ENCODE measurements around the gene ACTR3C.
"Not testable (repeated sequence)": the region's sequence is repeated elsewhere in the genome, so short reads cannot be mapped to it uniquely, and the experiment has no call there.

ACTR3C gene

DNA sequence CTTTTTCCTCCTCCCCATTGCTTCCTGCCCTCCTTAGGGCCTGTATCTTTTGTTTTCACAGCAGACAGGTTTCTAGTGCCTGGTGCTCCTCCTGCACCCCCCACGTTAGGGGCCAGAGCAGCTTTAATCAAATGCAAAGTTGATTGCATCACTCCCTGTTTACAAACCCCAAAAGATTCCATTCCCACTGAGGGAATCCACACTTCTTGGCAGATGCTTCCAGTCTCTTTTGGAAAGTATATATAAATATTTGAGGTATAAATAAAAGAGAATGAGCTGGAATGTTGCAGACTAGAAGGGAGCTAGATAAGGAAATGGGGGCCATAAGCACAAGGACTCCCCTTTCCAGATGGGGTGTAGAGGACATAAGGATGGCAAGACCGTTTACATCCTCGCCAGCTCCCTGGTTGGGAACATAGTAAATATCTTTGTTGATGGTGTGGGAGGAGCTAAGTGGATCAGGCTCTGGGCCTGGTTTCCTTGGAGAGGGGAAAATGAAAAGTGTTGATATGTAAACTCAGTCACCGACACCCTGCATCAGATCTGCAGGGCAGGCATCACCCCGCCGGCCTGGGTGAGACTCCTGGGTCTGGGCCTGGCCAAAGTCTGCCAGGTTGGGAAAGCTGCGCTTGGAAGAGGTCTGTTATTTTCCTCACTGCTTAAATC lies 11.9 kb upstream of the ACTR3C start:
- FAIRE-seq: no peak

DNA sequence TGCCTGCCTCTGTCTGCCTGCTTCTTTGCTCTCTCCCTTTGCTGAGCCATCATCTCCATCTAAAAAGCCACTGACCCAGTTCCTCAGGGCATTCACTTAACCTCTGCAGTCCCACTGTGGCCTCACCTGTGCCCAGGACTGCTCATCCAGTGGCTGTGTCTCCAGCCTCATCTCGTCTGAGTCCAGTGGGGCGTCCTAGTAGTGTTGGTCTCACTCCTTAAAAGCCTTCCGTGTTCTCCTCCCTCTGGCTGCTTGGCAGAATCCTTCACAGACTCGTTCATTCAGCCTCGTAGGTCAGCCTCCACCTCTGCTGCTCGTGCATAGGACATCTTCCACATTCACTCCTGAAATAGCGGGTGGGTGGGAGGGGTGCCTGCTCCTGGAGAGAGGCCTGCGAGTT lies 10.8 kb upstream of the ACTR3C start:
- no peak for FAIRE-seq

DNA sequence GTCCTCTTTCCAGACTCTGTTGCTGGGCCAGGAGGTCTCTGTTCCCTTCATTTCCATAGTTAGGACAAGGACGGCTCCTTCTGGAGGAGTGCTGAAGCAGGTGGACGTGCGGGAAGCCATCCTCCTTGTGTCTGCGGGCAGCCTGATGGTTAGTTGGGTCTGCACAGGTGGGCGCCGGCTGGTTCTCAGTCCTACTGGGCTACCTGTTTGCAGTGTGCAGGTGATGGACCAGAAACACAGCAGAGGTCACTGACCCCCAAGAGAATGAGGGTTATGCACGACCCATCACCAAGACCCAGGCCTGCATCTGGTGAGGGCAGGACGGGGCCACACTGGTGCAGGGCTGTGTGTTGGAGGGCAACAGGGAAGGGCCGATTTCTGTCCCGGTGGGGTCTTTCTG lies 10.3 kb upstream of the ACTR3C start:
- no peak for FAIRE-seq

DNA sequence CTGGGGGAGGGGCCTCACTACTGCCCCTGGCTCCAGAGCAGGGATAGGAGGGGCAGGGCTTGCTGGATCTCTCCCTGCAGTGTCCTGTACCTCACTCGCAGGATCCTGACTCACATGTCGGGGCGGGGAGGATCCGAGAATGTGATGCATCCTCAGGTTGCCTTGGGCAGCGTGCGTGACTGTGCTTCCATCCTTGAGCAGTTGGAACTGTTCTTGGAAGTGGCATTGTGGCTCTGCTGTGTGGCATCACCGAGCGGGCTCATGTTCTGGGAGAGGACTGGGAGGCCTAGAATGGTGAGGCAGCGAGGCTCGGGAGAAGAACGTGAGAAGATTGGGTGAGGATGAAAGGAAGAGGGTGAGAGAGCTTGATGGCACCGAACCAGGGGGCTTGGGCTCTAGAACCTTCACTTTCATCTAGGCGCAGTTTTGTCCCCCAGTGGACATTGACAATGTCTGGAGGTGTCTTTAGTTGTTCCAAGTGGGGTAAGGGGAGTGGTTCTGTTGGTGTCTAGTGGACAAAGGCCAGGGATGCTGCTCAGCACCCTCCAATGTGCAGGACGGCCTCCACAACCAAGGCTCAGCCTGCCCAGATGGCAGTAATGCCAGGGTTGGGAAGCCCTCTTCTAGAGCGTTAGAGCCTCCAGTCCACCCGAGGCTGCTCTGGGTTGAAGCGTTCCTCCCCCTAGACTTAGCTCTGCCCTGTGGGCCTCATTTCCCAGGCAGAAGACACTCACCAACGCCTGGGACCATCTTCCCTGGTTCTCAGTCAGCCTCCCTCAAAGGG lies 9.7 kb upstream of the ACTR3C start:
- FAIRE-seq: no peak

DNA sequence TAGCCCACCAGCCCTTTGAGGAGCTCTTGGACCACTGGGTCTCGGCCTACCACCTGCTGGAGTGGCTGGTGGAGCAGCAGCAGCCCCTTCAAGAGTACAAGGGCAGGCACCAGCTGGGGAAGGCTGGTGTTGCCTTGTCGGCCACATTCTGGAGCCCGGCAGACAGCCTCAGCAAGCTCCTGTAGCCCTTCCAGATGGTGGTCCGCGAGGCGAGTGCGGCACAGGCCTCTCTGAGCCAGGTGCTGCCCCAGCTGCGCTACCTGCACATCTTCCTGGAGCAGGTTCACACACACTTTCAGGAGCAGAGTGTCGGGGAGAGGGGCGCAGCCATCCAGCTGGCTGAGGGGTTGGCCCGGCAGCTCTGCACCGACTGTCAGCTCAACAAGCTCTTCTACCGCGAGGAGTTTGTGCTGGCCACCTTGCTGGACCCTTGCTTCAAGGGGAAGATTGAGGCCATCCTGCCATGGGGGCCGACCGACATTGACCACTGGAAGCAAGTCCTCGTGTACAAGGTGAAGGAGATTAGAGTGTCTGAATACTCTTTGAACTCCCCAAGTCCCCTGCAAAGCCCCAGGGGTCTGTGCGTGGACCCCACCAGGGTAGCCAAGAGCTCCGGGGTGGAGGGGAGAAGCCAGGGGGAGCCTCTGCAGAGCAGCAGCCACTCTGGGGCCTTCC lies 7.0 kb upstream of the ACTR3C start:
- no peak for FAIRE-seq

DNA sequence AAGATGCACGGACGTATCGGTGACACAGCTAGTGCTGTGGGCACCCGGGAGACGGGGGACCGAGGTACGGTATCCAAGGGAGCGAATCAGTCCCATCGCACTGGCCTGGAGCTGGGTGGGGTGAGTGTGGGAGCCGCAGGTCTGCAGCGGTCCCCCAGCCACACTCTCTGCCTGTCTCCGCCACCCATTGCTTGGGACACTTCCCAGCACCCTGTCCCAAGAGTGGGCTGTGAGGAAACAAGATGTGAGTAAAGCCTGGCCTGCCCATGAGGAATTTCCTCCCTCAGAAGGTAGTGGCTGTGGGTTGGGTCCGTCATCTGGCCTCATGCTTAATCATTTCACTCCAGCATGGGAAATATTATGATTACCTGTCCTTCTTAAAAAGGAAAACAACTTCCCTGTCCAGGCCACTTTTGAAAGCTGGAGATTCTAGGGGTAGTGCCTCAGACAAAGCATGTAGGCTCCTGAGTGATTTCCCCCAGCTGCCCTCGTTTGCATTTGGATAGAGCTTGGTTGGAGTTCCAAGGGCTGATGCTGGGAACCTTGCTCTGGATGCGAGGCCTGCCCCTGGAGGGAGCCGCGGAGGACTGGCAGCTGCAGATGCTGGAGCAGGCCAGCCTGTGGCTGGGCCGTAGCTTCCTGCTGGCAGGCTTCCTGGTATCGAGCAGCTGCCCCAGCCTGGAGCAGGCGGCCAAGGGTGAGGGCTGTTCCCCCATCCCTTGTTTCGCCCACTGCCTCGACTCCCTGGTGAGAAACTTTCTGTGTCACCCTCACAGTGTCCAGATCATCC lies 6.2 kb upstream of the ACTR3C start:
- FAIRE-seq: no peak

DNA sequence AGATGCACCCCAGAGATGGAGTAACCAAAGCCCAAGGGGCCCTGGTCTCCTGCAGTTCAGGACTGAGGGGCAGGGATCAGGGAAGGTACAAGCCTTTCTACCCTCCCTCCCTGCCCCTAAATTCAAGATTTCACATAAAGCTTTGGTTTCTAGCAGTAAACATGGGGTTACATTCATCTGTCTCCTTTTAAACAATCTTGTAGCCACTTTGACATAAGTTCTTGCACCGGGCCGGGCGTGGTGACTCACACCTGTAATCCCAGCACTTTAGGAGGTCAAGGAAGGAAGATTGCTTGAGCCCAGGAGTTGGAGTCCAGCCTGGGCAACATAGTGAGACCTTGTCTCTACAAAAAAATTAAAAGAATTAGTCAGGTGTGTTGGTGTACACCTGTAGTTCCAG lies 4.0 kb upstream of the ACTR3C start:
- FAIRE-seq: no peak

DNA sequence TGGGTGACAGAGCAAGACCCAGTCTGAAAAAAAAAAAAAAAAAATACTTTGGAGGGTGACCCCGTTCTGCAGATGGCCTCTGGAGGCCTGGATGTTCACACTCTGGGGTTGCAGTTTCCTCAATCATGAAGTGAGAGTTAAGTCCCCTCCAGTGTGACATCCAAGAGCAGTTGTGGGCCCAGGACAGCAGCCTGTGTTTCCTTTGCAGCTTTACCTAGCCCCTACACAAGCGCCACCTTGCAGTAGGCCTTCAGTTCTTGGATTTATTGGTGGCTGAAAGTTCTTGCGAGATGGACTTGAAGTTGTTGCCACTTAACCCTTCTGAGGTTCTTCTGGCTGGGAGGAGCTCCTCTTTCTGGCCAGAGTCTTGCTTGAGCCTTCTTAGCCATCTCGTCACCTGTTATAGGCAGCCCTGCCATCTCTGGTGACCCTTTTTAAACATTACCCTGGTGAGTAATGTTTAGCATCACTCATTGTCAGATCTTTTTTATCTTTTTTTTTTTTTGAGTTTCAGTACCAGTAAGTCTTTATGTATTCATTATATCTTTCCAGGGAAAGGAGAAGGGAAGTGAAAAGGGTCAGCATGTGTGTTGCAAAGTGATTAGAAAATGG lies 3.4 kb upstream of the ACTR3C start:
- no peak for FAIRE-seq

DNA sequence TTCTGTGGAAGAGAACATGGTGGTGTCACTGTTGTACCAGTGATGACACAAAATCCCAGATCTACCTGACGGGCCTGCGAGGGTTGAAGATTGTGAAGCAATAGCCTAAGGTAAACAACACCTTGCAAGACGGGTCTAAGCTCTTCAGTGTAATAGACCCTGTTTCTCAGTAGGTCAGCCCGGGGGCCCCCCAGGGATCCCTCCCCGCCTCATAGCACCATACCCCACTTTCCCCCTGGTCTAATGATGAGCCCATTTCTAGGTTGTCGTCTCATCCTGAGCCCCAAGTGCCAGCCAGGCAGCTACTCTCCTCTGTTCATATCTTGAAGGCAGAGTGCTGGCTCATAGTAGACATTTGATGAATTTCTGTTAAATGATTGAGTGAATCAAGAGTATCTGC lies 2.6 kb upstream of the ACTR3C start:
- FAIRE-seq: no peak

DNA sequence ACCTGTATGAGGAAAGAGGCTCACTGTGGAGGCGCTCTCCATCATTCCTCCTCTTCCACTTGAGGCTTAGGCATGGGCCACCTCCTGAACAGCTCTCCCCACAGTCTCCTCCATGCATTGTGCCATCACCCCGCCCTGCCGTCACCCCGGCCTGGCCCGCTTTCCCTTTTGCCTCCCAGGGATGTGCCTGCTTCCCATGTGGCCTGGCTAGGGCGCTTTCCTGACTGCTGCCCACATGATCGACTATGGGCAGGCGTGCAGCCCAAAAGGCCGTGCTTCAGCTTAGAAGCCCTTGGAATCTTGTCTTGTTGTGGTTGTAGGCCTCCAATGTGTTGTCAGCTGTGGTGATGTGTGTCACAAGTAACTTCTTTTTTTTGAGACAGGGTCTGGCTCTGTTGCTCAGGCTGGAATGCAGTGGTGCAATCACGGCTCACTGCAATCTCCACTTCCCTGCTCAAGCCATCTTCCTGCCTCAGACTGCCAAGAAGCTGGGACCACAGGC lies 1.8 kb upstream of the ACTR3C start:
- no peak for FAIRE-seq

DNA sequence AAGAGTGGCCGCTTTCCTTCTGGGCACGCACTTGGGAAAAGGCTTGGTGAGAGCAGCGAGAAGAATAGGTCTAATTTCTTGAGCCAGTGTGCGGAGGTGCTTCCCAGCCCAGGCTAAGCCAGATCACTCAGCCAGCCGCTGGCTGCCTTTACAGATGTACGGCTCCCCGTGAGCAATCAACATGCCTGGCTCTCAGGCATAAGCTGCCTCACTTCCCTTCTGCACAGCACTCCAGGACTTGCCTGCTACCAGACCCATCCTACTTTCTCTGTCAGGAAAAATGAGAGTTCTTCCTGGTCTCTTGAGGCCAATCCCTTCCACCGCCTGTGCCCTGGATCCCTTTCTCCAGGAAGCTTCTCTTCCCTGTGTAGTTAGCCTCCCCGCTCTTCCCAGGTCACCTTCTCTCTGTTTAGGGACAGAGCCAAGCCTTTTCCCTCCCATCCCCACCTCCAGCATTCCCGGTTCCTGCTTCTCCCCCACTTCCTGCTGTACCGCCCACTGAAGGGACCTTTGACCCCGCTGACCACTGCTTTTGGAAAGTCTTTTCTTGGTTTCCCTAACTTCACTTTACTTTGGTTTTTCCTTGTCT lies 1.1 kb upstream of the ACTR3C start:
- FAIRE-seq: no peak

DNA sequence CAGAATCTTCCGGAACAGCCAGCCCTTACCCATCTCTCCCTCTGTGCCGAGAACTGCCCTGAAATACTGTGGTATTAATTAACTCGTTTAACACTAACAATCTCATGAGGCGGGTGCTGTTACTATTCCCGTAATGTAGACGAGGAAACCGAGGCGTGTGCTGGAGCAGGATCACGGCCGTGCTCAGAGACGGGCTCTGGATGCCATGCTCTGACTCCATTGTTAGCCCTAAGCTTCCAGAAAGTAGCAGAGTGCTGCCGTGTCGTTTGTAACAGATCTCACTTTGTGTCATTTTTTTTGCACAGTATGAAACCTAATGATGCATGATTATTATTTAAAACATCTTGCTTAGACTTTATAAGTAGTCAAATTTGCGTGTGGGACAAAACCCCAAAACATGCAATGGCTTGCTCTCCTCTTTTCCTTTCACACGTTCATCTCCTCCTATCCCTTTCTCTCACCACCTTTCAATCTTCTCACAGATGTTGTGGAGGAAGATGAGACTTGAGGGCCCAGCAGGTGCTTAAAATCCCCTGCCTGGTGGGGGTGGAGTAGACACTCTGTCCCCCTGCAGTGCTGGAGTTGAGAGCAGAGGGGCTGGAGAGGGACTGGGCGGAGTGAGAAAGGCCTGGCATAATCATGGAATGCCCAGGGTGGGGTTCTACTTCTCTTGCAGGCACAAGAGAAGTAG lies 482 bp upstream of the ACTR3C start:
- no peak for FAIRE-seq

DNA sequence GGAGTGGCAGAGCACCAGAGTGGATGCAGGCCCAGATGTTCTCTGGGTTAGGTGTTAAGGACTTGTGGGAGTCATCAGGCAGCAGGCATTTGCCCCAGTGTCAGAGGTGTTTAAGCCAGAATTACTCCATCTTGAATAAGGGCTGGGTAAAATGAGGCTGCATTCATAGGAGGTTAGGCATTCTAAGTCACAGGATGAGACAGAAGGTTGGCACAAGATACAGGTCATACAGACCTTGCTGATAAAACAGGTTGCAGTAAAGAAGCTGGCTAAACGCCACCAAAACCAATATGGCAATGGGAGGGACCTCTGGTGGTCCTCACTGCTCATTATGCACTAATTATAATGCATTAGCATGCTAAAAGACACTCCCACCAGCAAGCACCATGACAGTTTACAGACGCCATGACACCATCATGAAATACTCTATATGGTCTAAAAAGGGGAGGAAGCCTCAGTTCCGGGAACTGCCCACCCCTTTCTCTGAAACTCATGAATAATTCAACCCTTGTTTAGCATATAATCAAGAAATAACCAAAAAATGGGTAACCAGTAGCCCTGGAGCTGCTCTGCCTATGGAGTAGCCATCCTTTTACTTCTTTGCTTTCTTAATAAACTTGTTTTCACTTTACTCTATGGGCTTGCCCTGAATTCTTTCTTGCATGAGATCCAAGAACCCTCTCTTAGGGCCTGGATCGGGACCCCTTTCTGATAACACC lies 1.1 kb downstream of the ACTR3C start:
- no peak for FAIRE-seq

DNA sequence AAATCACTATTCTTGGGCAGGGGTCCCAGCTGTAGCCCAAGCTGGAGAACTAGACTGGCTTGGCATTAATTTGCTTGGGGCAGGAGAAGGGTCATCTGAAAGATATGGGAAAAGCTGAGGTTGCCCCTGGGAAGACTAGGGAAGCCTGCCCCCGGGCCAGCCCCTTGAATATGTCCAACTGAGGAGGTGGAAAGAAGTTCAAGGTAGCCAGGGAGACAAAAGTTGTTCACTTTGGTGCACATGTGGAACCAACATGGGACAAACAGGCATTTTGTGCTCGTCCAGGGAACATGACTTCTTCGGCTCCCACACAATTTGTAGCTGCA lies 1.6 kb downstream of the ACTR3C start:
- FAIRE-seq: no peak

DNA sequence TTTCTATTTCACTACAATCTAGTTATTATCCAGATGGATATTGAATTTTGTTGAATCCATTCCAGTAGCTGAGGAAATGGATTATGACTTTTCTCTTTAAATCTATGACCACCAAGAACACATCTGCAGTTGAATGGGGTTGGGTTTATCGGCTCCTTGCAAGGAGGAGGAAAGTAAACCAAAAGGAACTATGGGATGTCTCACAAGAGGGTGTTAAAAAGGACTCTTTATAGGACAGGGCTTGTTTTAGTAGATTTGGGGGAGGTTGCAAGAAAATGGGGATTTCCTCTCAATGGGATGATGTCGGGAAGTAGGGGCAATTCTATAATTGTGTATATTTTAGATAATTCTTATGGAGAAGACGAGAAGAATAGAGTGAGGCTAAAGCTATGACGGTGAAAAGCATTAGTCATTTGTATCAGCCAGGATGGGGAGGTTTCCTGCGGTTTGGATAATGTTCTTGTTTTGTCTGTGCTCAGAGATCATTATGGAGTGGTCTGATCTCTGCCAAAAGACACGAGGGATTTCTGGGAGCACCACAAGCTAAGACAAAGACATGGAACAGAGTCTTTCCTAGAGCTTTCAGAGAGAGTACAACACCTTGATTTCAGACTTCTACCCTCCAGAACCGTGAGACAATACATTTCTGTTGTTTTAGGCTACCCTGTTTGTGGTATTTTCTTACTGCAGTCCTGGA lies 5.4 kb downstream of the ACTR3C start:
- no peak for FAIRE-seq

DNA sequence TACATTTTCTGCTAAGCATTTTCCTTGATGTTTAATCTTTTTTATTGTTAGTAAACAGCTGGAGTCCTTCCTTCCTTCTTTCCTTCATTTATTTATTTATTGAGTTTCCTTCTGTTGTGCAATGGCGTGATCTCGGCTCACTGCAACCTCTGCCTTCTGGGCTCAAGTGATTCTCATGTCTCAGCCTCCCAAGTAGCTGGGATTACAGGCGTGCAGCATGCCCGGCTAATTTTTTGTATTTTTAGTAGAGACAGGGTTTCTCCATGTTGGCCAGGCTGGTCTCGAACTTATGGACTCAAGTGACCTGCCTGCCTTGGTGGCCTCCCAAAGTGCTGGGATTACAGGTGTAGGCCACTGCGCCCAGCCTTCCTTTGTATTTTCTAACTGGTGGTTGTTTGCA lies 6.4 kb downstream of the ACTR3C start:
- not testable (repeated sequence) for FAIRE-seq

DNA sequence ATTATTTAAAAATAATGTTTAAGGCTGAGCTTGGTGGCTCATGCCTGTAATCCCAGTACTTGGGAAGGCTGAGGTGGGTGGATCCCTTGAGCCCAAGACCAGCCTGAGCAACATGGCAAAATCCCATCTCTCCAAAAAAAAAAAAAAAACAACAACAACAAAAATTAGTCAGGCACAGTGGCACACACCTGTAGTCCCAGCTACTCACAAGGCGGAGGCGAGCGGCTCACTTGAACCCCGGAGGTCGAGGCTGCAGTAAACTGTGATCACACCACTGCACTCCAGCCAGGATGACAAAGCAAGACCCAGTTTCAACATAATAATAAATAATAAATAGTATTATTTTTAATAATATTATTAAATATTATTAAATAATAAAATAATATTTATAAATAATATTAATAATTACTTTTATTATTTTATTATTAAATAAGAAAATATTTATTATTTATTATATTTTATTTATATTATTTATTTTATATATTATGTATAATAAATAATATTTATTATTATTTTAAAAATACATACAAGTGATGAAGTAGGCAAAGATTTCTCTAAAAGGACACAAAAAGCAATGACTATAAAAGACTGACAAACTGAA lies 8.6 kb downstream of the ACTR3C start:
- peak; percentile 98 for FAIRE-seq

DNA sequence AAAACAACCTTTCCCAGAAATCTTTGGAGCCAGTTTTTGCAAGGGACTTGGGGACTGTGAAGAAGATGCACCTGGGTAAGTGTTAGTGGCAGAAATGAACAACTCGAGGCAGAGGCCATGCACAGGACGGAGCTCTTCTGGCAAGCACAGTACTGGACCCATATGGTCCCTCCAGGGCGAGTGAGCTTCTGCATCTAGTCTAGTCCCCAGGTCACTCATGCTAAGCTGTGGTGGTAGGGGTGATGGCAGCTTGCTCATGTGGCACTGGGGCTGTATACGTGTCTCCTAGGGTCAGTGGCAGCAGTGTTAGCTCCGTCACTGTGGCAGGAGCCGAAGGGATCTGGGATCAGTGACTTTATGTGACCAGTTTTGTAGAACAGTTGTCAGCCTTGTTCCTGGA lies 9.5 kb downstream of the ACTR3C start:
- no peak for FAIRE-seq

DNA sequence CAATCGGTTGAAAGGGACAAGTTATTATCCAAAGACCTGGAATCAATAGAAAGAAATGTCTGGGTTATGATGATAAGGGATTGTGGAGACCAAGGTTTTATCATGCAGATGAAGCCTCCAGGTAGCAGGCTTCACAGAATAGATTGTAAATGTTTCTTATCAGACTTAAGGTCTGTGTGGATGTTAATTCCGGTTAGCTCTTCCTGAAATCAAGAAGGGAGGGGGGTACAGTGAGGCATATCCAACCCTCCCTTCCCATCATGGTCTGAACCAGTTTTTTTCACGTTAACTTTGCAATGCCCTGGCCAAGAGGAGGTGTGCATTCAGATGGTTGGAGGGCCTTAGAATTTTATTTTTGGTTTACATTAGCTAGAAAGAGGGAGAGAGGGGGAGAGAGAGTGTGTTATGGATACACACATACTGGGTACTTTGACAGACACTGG lies 10.0 kb downstream of the ACTR3C start:
- no peak for FAIRE-seq

All from A204.1 (cell line).